PC-9 (cell line): Measurements from ENCODE around the gene PRKCA.

ENCODE experiments used
- EZH2 ChIP-seq: fragments of 200-600 bp; sonication (generic); IDR thresholded peaks from 2 replicates; pipeline ENCODE4 v1.8.0; 2017; ENCODE audit warnings: antibody characterized with exemption, low read depth
- TF ChIP-seq, protein P1 (sequence below): fragments of 200-600 bp; sonication (generic); conservative IDR thresholded peaks from 2 replicates; pipeline ENCODE4 v1.6.1; 2017; ENCODE audit warnings: mixed run types, antibody characterized with exemption, mild to moderate bottlenecking, moderate library complexity

DNA sequence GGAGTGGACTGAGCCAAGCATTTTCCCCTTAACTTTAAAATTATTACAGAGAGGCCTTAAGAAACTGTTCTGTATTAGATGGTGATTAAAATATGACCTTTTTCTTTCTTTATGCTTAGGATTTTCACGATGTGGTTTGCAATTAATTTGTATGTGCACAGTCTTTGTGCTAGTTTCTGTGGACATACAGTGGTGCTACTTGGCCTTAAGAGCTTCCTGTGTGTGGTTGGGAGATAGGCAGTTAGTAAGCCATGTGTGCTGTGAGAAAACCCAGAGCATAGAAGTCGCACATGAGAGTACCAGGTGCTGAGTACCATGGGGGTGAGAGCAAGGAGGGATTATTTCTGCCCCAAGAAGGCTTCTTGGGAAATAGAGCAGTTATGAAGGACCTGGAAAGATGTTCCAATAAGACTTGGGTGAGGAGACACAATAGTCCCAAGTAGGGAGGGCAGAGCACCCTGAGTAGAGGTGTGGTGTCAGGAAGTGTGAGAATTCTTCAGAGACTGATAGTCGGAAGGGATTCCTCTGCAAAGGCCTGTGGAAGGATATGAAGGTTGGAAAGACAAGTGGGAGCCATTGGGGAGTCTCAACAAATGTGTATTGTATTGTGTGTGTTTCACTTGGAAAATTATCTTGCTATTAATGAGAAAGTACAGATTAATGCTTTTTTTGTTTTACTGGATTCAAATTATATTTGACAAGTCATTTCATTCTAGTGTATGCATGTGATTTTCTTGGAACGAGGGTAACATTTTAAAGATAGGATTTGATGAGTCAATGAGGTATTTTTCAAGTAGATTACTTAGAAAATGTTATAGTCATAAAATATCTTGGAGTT, 239.9 kb downstream of the PRKCA start:
- no peak for TF ChIP-seq EZH2
- TF ChIP-seq, protein P1, sequence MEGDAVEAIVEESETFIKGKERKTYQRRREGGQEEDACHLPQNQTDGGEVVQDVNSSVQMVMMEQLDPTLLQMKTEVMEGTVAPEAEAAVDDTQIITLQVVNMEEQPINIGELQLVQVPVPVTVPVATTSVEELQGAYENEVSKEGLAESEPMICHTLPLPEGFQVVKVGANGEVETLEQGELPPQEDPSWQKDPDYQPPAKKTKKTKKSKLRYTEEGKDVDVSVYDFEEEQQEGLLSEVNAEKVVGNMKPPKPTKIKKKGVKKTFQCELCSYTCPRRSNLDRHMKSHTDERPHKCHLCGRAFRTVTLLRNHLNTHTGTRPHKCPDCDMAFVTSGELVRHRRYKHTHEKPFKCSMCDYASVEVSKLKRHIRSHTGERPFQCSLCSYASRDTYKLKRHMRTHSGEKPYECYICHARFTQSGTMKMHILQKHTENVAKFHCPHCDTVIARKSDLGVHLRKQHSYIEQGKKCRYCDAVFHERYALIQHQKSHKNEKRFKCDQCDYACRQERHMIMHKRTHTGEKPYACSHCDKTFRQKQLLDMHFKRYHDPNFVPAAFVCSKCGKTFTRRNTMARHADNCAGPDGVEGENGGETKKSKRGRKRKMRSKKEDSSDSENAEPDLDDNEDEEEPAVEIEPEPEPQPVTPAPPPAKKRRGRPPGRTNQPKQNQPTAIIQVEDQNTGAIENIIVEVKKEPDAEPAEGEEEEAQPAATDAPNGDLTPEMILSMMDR: no peak
